Left colon (tissue), 2 donors: ENCODE data around the gene FAAP100. TPM values are rescaled to one million over a fixed set of nuclear protein-coding genes. Genes with fewer than 3 reads are reported as not detected.
A peak's percentile ranks its signal among the peaks of the same experiment; 100 is the strongest.

Experiments
- ATAC-seq: fragments of 200-7000 bp; cut with Tn5 transposase; one replicate; pipeline ENCODE4 v1.9.1; 2020; ENCODE audit warnings: mild to moderate bottlenecking, moderate library complexity
- DNase-seq, 2 donors: peaks; one replicate each; pipeline ENCODE4 v3.0.0-alpha.2; 2020
- intact Hi-C, 2 donors: fragments of 100-400 bp; cut with DNase I in 1 of 2; cut with micrococcal nuclease in 1 of 2; formaldehyde crosslinking; loops; one replicate each; pipeline versions ENCODE4 v1.11.2 to v1.14.0; 2022; cut with DNase I, micrococcal nuclease
- total RNA-seq, 2 donors: library from RNA; stranded (reverse); fragmentation: NEBNext Ultra II Directional; extraction: Animal tissue kit (Norgen Biotek cat#: 25700); gene quantifications; one replicate each; pipeline ENCODE4 v1.2.1, GENCODE V29; 2021
- donor health status: DM: no; HTN: no; CAD: no.
- donor health status: DM: yes; HTN: yes; CAD: no.

Gene FAAP100
- total RNA-seq, 2 donors from 2014 or later = 25.4 to 28.8 TPM

DNA sequence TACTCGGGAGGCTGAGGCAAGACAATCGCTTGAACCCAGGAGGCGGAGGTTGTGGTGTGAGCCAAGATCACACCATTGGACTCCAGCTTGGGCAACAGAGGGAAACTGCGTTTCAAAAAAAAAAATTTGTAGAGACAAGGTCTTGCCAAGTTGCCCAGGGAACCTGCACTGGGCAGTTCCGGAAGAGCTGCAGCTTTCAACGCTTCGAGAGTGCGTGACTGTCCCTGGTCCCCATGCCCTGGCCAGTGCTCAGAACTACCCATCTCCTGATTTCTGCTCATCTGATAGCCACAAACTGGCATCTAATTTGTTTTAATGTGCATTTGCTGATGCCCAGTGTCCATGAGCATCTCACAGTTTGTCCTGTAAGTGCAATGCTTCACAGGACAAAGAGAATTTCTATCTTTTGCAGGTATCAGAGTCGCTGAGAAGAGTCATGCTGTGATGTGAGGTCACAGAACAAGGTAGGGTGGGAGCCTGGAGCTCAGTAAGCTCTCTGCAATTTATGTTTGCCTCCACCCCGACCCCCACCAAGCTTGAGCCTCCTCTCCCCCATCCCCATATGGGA lies 43.4 kb downstream of the FAAP100 start:
- ATAC-seq (peak; percentile 4), DNase-seq (no peak)
- intact Hi-C loops = no loop called here

DNA sequence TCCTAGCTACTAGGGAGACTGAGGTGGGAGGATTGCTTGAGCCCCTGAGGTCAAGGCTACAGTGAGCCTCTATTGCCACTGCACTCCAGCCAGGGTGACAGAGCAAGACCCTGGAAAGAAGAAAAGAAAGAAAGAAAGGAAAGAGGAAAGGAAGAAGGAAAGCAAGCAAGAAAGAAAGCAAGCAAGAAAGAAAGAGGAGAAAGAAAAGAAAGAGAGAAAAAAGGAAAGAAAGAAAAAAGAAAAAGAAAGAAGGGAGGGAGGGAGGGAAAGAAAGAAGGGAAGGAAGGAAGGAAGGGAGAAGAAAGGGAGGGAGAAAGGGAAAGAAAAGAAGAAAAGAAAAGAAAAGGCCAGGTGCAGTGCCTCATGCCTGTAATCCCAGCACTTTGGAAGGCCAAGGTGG lies 48.5 kb downstream of the FAAP100 start:
- DNase-seq (no peak), ATAC-seq (no peak)
- intact Hi-C loops = no loop called here

DNA sequence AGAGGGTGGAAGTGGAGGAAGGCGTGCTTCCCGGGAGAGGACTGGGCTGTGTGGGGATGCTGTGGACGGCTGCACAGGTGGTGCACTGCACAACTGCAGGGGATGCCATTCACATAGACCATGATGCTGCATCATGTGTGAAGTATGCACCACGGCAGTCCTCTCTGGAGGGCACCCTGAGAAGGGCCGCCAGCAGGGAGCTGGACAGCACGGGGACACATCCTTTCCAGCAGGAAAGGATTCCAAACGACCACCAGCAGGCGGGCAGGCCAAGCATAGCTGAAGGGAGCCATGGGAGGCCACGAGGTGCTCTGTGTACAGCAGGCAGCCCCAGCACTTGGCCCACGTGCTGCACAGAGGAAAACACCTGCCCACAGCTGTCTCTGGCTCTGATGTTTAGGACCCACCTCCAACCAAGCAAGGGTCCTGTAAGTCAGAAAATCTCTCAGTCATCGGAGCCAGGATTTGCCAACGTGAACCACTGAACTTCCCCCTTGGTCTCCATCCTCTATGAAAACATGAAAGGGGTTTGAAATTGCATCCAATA lies 49.6 kb downstream of the FAAP100 start:
- DNase-seq (no peak), ATAC-seq (no peak)
- intact Hi-C loops = no loop called here

DNA sequence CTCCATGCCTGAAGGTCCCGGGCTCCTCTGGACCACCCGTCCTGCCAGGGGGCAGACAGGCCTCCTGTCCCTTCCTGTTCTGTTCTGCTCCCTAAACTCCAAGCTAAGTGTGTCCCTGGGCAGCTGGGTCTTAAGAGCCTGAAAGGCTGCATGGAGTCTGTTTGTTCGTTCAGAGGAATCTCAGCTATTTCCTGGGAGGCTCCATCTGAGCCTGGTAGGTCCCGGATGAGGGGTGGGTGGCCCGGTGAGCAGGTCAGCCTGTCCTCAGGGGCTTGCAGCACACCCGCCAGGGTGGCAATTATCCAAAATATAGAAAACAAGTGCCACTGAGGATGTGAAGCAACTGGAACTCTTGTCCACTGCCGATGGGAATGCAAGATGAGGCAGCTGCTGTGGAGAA lies 52.1 kb downstream of the FAAP100 start:
- no peak for DNase-seq
- intact Hi-C loops = no loop called here
- no peak for ATAC-seq

DNA sequence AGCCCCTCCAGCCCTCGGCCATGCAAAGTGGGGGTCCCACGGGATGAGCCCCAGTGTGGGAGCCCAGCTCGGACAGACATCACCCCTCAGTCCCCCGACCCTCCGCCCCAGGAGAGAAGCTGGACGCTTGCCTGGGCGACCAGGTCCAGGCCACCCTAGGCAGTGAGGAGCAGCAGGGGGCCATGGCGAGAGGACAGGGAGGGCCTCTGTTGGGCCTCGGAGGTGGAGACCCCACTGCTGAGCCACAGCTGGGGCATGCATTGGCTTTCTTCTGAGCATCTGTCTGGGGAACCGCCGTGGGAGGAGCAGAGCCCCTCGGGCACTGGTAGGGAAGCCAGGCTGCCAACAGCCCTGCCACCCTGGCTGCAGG lies 52.6 kb downstream of the FAAP100 start:
- no peak for DNase-seq
- ATAC-seq = no peak
- intact Hi-C loops = no loop called here

DNA sequence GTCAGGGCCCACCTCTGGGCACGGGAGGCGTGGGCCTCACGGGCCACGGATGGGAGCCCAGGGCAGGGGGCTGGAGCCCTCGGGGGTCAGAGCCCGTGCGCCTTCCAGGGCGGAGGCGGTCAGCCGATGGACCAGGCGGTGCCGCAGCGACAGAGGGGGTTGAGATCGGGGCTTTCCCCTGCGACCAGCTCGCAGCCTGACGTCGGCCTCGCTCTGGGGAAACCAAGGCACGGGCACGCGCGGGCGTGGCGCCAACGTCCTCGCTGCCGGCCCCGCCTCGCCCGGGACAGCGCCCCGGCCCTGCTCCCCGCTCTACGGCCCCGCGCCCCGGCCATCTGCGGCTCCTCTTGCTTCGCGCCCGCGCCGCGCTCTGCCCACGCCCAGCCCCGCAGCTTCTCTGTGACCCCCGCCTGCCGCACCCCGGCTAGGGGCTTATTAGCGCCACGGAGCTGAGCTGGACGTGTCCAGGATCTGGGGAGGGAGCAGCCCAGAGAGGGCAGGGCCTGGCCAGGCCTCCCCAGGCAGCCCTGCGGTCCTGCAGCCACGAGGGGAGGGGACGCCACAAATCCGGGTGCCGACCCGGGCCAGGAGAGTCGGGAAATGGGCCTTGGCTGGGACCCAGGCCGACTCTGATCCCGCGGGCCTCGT lies 53.1 kb downstream of the FAAP100 start:
- ATAC-seq = no peak
- no peak for DNase-seq
- intact Hi-C loops = no loop called here

DNA sequence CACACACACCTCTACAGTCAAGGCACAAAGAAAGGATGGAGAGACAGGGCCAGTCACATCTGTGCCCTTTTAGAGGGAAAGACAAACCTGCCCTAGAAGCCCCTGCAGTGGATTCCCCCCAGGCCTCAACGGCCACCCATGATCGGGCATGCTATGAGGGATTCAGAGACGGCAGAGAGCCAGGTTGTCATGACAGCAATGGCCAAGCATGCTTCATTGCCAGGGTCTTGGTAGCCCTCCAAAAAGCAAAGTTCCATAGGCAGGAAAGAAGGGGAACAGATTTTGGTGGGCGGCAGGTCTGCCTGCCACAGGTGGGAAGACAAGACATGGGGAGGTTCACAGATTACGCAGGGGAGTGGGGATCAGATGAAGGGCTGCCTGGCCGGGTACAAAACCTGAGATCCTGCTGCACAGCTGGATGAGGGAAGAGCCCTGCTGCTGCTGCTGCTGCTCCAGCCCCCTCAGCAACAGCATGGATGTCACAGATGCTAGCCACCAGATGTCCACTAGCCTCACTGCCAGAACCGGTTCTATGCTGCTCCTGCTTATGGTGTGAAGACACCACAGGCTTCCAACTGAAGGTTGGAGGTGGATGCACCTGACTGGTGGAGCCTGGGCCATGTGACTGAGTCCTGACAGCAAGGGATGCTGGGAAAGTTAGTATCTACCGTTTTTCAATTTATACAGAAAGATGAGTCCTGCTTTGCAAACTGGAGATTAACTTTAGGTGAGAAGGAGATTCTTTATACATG lies 57.4 kb downstream of the FAAP100 start:
- ATAC-seq = peak; percentile 70
- DNase-seq = no peak
- intact Hi-C loops = no loop called here

DNA sequence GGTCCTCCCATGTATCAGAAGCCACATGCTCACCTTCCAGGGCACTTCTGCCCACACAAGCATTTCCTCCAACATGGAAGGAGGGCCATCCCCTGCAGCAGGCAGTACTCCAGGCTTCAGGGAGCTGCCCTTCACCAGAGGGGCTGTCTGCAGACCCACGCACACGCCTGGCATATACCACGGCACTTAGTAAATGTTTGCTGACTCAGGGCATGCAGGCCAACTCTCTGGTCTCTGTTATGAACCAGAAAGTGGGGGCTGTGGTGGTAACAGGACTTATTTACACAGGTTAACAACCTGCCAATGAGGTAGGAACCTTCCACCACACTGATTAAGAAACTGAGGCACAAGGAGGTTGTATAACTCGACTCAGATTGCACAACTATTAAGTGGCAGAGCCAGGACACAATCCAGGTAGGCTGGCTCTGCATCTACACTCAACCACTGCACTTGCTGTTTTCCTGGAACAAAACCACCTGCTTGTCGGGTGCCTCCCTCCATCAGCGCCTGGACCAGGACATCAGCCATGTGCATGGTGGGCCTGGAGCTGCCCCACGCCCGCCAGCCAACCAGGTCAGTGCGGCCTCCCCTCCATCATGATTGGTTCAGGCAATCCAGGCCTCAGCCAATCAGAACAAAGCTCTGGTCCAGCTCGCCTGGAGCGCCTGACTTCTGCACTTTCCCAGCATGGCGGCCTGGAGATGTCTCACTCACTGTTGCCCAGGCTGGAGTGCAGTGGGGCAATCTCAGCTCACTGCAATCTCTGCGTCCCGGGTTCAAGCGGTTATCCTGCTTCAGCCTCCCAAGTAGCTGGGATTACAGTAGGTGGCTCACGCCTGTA lies 58.7 kb downstream of the FAAP100 start:
- ATAC-seq = no peak
- intact Hi-C loops = no loop called here
- no peak for DNase-seq

DNA sequence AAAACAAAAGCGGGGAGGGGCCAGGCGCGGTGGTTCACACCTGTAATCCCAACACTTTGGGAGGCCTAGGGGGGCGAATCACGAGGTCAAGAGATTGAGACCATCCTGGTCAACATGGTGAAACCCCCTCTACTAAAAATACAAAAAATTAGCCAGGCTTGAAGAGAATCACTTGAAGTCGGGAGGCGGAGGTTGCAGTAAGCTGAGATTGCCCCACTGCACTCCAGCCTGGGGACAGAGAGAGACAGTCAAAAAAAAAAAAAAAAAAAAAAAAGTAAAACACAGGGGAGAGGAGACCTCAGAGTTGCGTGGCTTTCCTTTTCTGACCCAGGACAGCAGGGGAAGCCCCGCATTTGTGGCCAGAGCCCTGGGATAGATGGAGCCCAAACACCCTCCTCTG lies 59.4 kb downstream of the FAAP100 start:
- no peak for DNase-seq
- ATAC-seq = no peak
- intact Hi-C loops = no loop called here

DNA sequence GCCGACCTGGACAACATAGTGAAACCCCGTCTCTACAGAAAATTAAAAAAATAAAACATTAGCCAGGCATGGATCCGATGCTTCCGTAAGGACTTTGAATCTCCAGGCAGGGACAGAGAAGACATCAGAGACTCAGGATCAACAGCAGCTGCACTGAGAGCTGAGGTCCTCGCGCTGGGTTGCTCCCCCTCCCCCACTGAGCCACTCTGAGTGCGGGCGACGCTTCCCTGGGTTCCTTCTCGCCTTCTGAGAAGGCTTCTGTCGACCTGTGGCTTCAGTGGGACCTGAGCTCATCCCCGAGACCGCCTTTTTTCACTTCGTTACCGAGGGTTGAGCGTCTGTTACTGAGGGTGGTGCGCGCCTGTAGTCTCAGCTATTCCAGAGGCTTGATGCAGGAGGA lies 60.0 kb downstream of the FAAP100 start:
- intact Hi-C loops = no loop called here
- ATAC-seq (no peak), DNase-seq (no peak)

DNA sequence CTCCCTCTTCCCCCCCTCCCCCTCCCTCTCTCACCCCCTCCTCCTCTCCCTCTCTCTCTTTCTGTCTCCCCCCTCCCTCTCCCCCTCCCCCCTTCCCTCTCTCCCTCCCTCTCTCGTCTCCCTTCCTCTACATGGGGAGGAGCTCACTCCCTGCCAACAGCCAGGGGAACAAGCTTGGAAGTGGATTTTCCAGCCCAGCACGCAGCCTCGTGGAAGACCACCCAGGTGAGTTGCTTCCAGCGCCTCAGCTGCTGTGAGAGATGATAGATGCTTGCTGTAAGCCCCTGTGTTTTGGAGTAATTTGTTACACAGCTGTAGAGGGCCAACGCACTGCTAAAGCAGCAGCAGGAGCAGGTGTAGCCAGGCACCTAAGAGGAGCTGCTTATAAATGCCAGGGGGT lies 60.4 kb downstream of the FAAP100 start:
- DNase-seq (no peak), ATAC-seq (no peak)
- intact Hi-C loops = no loop called here

DNA sequence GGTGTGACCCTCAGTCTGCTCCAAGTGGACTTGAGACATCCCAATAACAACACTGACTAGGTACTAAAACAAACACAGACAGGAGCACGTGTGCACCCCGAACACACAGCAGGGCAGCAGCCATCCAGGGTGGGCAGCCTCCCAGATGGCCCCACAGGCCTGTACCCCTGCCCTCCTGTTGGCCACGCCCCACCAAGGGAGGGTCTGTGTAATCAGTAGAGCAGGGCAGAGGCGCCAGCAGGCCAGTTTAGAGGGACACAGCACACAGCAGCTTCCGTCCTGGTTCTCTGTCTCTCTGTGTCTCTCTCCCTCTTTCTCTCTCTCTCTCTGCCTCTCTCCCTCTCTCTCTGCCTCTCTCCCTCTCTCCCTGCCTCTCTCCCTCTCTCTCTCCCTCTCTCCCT lies 61.0 kb downstream of the FAAP100 start:
- intact Hi-C loops = no loop called here
- DNase-seq = peak; percentile 53 to 61

DNA sequence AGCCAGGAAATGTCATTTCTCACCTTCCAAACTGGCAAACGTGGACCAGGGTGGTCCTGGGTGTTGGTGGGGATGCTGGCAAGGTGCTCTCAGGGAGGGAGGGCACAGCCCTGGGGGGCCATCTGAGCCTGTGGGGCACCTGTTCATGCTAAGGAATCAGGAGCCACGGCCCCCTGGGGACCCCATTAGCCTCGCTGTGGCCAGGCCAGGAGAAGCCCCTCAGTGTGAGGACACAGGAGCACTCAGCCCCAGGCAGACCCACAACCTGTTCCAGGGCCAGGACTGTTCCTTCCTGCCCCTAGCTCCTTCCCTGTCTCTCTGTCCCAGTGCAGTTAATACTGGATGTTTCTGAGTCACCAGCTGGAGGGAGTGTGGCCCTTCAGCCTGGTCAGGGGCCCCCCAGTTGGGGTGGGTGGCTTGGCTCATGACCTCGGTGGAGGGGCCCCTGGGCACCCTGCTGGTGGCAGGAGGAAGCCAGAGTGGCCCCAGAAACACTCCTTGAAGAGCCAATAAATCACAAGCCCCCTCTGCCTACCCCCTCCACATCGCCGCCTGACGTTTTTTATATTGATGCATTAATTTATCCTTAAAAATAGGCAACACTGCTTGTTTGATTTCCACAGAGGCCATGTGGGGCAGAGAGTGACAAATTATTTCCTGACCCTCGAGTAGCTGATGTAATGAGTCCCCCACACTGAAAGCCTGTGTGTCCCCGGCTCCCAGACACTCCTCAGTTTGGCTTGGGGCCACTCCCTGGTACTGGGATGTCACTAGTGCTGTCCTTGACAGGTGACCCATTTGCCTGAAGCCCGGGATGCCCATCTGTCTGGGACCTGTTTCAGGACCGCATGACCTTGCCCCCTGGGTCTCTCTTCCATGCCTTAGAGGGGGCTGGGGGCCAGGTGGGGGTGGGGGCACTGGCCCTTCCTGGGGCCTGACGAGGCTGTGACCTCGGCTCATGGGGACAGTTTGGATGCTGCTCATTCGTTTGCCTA lies 61.9 kb downstream of the FAAP100 start:
- ATAC-seq (no peak), DNase-seq (no peak)
- intact Hi-C loops = loop anchor here in 1 of 2 donors (10.0 kb wide), 1 partner anchor 235 kb away; no protein-coding TSS in a partner anchor

More for the DNA sequence above, 61.0 kb downstream of the FAAP100 start:
- peak; percentile 39 for ATAC-seq

Other genes with a start within 250 kb of the FAAP100 start
- 10 to 100 TPM; 12.2 to 14.2 TPM for gene BAHCC1, start 156.9 kb downstream of the FAAP100 start, total RNA-seq
- gene ACTG1, start 39.6 kb downstream of the FAAP100 start, total RNA-seq = 1,000 to 10,000 TPM; 3,767 to 4,413 TPM
- 1 to 10 TPM; 2.3 to 4.9 TPM for gene FSCN2, start 24.0 kb downstream of the FAAP100 start, total RNA-seq
- gene NPLOC4, start 84.8 kb upstream of the FAAP100 start, total RNA-seq = 10 to 100 TPM; 86.2 to 88.4 TPM
- under 1 TPM; 0.18 to 0.22 TPM for gene TSPAN10, start 84.8 kb upstream of the FAAP100 start, total RNA-seq
- under 1 TPM in 1 of 2 donors, not detected in 1; 0.34 TPM for gene PDE6G, start 104.2 kb upstream of the FAAP100 start, total RNA-seq
- 10 to 100 TPM; 24.6 to 36.6 TPM for gene OXLD1, start 114.3 kb upstream of the FAAP100 start, total RNA-seq
- 10 to 100 TPM; 14.0 to 19.4 TPM for gene CCDC137, start 114.4 kb upstream of the FAAP100 start, total RNA-seq
- gene ARL16, start 131.4 kb upstream of the FAAP100 start, total RNA-seq = 10 to 100 TPM; 14.3 to 30.5 TPM
- 100 to 1,000 TPM in 1 of 2 donors, 10 to 100 TPM in 1; 98.5 to 105 TPM for gene HGS, start 131.7 kb upstream of the FAAP100 start, total RNA-seq
- gene MRPL12, start 151.0 kb upstream of the FAAP100 start, total RNA-seq = 100 to 1,000 TPM in 1 of 2 donors, 10 to 100 TPM in 1; 88.2 to 146 TPM
- gene SLC25A10, start 159.9 kb upstream of the FAAP100 start, total RNA-seq = 10 to 100 TPM; 52.5 to 76.2 TPM